Thyroid gland (tissue), 4 donors: Measurements from ENCODE around the gene RPL12.

ENCODE experiments used
- CTCF ChIP-seq, 6 experiments: fragments of 200-600 bp in 3 of 6; fragments of 450-650 bp in 3 of 6; sonication (generic) in 3 of 6; IDR thresholded peaks; one replicate each; pipeline ENCODE4 v1.5.1; 2016 to 2019; ENCODE audit warnings: antibody characterized with exemption in 6 of 6, mild to moderate bottlenecking in 2 of 6, inconsistent platforms in 1 of 6, moderate library complexity in 1 of 6
- POLR2A ChIP-seq, 2 donors: fragments of 450-650 bp; IDR thresholded peaks; one replicate each; pipeline ENCODE4 v1.6.1; 2017; ENCODE audit warnings: antibody characterized with exemption in 2 of 2, mild to moderate bottlenecking in 2 of 2, moderate library complexity in 1 of 2

DNA sequence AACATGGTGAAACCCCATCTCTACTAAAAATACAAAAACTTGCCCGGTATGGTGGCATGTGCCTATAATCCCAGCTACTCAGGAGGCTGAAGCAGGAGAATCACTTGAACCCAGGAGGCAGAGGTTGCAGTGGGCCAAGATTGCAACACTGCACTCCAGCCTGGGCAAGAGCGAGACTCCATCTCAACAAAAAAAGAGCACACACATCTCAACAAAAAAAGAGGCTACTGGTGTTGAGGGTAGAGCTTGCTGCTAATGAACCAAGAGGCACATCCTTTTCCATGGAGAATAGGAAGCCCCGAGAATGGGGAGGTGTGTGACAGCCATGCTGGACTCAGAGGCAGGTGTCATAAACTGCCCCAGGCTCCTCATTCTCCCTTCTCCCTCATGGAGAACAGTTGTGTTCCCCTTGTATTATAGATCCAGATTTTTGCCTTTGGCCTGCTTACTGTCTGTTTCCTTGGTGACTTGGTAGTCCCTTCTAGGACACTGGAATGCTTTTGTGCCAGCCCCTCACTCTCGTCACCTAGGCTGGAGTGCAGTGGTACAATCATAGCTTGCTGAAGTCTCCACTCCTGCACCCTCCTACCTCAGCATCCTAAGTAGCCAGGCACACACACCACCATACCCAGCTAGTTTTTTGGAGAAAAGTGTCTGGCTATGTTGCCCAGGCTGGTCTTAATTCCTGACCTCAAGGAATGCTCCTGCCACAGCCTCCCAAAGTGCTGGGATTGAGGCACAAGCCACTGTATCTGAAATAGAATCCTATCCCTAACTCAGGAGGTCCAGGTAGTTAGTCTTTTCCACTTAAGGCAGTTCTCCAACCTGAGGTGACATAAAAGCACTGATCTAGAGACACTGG, 5.1 kb downstream of the RPL12 start:
- no peak for TF ChIP-seq CTCF (IDR thresholded peaks at IDR 0.05)
- TF ChIP-seq POLR2A (IDR thresholded peaks at IDR 0.05): no peak
